ENCODE measurements around the gene ALDH3A1.

ALDH3A1 gene

GRCh38 chr17:19752216-19753050, 4.3 kb upstream of the ALDH3A1 start:
- no peak overlapping the region for H3K4me3 ChIP-seq (ENCODE audit: low read depth, low read length)
- DNase-seq = no peak
- no peak for TF ChIP-seq CTCF (IDR thresholded peaks at IDR 0.05; ENCODE audit: low read depth, low read length, missing control alignments)
- no peaks in the 10 kb centered on the region for H3K36me3 ChIP-seq (replicated peaks)
- peak overlapping the region; percentile 40 for H3K27ac ChIP-seq
- H3K27me3 ChIP-seq (replicated peaks) = no peaks in the 10 kb centered on the region
- in situ Hi-C loops (cut with HindIII; ENCODE audit: low pct_ligation_motif_present, low sequenced_read_pairs) = no loop called here

GRCh38 chr17:19750835-19751234, 2.7 kb upstream of the ALDH3A1 start:
- no peaks in the 10 kb centered on the region for H3K36me3 ChIP-seq (replicated peaks)
- no peak for TF ChIP-seq CTCF (IDR thresholded peaks at IDR 0.05; ENCODE audit: low read depth, low read length, missing control alignments)
- no peak overlapping the region for H3K27ac ChIP-seq
- no peak for DNase-seq
- no peaks in the 10 kb centered on the region for H3K27me3 ChIP-seq (replicated peaks)
- in situ Hi-C loops (cut with HindIII; ENCODE audit: low pct_ligation_motif_present, low sequenced_read_pairs) = no loop called here
- H3K4me3 ChIP-seq (ENCODE audit: low read depth, low read length) = no peak overlapping the region

- Histone ChIP-seq H3K27me3 (replicated peaks) (no peaks in the 10 kb centered on the region), H3K36me3 (replicated peaks) (no peaks in the 10 kb centered on the region), H3K4me3 (ENCODE audit: low read depth, low read length) (no peak overlapping the region), H3K27ac (no peak overlapping the region)
- DNase-seq = no peak
- no peak for TF ChIP-seq CTCF (IDR thresholded peaks at IDR 0.05; ENCODE audit: low read depth, low read length, missing control alignments)
- in situ Hi-C loops (cut with HindIII; ENCODE audit: low pct_ligation_motif_present, low sequenced_read_pairs) = no loop called here
Measured at GRCh38 chr17:19750020-19750572, 2.0 kb upstream of the ALDH3A1 start.

GRCh38 chr17:19748807-19749193, 702 bp upstream of the ALDH3A1 start:
- in situ Hi-C loops (cut with HindIII; ENCODE audit: low pct_ligation_motif_present, low sequenced_read_pairs) = no loop called here
- H3K36me3 ChIP-seq (replicated peaks) = no peaks in the 10 kb centered on the region
- DNase-seq = no peak
- no peaks in the 10 kb centered on the region for H3K27me3 ChIP-seq (replicated peaks)
- no peak for TF ChIP-seq CTCF (IDR thresholded peaks at IDR 0.05; ENCODE audit: low read depth, low read length, missing control alignments)
- no peak overlapping the region for H3K4me3 ChIP-seq (ENCODE audit: low read depth, low read length)
- no peak overlapping the region for H3K27ac ChIP-seq

DNA sequence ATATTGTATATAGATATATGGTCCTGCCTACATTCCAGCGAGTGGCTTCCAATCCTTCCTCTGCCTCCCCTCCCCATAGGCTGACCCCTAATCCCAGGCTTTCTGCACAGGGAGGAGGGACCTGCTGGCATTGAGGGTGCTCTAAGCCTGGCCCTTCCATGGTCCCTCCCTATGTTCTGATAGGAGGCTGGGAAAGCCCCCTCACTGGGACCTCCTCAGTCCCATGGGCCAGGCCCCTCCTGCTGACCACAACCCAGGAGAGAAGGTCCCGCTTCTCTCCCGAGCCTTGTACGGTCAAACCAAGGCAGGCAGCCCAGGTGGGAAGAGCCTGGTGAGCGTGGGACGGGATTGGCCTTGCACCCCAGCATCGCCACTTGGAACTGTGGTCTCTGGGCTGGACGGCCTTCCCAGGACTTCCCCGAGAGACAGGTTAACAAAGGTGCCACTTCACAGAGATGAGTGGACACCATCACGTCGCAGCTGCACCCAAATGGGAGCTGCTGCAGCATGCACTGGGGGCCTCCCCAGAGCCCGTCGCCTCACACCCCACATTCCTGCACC, 859 bp downstream of the ALDH3A1 start:
- DNase-seq = no peak
- Histone ChIP-seq H3K36me3 (replicated peaks) (no peaks in the 10 kb centered on the region), H3K4me3 (ENCODE audit: low read depth, low read length) (no peak overlapping the region), H3K27me3 (replicated peaks) (no peaks in the 10 kb centered on the region), H3K27ac (no peak overlapping the region)
- in situ Hi-C loops (cut with HindIII; ENCODE audit: low pct_ligation_motif_present, low sequenced_read_pairs) = no loop called here
- TF ChIP-seq CTCF (IDR thresholded peaks at IDR 0.05; ENCODE audit: low read depth, low read length, missing control alignments) = no peak

Measured in brain microvascular endothelial cell (primary cell).